Central memory CD8-positive, alpha-beta T cell (primary cell): ENCODE measurements around the gene STK26.
A peak's percentile ranks its signal among the peaks of the same experiment; 100 is the strongest.
"Not testable (repeated sequence)": the region's sequence is repeated elsewhere in the genome, so short reads cannot be mapped to it uniquely, and the experiment has no call there.

Experiments
- ATAC-seq: fragments of 150-1000 bp; cut with Tn5 transposase; replicated peaks from 2 replicates; pipeline ENCODE4 v1.10.0; 2022; ENCODE audit warnings: mild to moderate bottlenecking, moderate FRiP score, moderate number of reproducible peaks; ENCODE audit not compliant: poor library complexity, severe bottlenecking; ENCODE audit errors: extremely low read depth
- DNase-seq, 2 donors: peaks; one replicate each; pipeline ENCODE4 v3.0.0; 2021; ENCODE audit warnings: low spot score in 2 of 2
- H3K27ac Mint-ChIP-seq: one replicate; pipeline ENCODE4 v1.8.0; 2022; ENCODE audit warnings: low read depth, mild to moderate bottlenecking, moderate library complexity, mixed read lengths
- H3K27me3 Mint-ChIP-seq: one replicate; pipeline ENCODE4 v1.8.0; 2022; ENCODE audit warnings: mixed read lengths
- H3K36me3 Mint-ChIP-seq: one replicate; pipeline ENCODE4 v1.8.0; 2022; ENCODE audit warnings: mild to moderate bottlenecking, moderate library complexity, mixed read lengths; ENCODE audit not compliant: insufficient read depth
- H3K4me1 Mint-ChIP-seq: one replicate; pipeline ENCODE4 v1.8.0; 2022; ENCODE audit warnings: mixed read lengths
- H3K4me3 Mint-ChIP-seq: one replicate; pipeline ENCODE4 v1.8.0; 2022; ENCODE audit warnings: mild to moderate bottlenecking, moderate library complexity, mixed read lengths
- H3K9me3 Mint-ChIP-seq: one replicate; pipeline ENCODE4 v1.8.0; 2022; ENCODE audit warnings: mixed read lengths

STK26 gene

DNA sequence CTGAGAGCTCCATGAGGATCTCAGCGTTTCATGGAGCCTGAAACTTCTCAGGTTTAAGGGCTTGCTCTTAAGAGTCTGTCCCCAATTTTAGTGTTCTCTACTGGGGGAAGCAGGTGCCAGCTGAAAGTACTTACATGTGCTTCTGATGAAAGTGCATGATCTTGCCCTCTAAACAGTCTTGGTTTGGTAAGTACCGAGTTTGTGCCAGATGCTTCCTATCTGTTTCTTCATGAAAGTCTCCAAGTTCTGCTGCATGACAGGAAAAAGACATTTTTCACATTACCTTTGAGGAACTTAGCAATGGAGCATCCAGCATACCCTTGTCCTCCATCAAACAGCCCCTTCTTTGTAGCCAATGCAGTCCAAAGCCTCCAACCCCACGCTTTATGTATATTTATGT lies 62.7 kb downstream of the STK26 start:
- Mint-ChIP-seq H3K27me3 (no peaks in the 10 kb centered on the region), H3K27ac (no peak overlapping the region), H3K4me3 (no peak overlapping the region), H3K9me3 (no peaks in the 10 kb centered on the region), H3K4me1 (peaks cover 2% of the 10 kb centered on the region), H3K36me3 (no peaks in the 10 kb centered on the region)
- DNase-seq (no peak), ATAC-seq (no peak)

DNA sequence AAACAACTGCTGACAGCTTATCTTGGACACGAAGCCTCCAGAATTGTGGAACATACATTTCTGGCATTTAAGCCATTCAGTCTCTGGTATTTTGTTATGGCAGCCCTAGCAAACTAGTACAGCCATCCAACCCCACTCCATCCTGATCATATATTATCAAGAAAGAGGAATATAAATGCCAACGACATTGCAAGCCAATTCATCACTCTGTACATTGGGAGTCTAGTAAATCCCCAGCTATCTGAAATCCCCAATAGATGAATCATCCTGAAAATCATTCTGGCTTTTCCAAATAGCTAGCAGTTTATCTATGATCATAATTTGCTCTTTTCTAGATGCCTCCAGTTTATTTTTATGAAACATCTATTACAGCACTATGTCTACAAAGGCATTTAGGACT lies 63.6 kb downstream of the STK26 start:
- Mint-ChIP-seq H3K27me3 (no peaks in the 10 kb centered on the region), H3K9me3 (no peaks in the 10 kb centered on the region), H3K4me1 (peaks cover 6% of the 10 kb centered on the region), H3K27ac (no peak overlapping the region), H3K4me3 (no peak overlapping the region), H3K36me3 (no peaks in the 10 kb centered on the region)
- no peak for ATAC-seq
- no peak for DNase-seq

GRCh38 chrX:132088864-132089263 lies 65.8 kb downstream of the STK26 start:
- peaks cover 10% of the 10 kb centered on the region for H3K4me1 Mint-ChIP-seq
- H3K36me3 Mint-ChIP-seq, result no peaks in the 10 kb centered on the region
- DNase-seq, result no peak
- no peaks in the 10 kb centered on the region for H3K27me3 Mint-ChIP-seq
- no peaks in the 10 kb centered on the region for H3K9me3 Mint-ChIP-seq
- no peak overlapping the region for H3K4me3 Mint-ChIP-seq
- no peak for ATAC-seq
- no peak overlapping the region for H3K27ac Mint-ChIP-seq

- Mint-ChIP-seq H3K27me3 (no peaks in the 10 kb centered on the region), H3K4me3 (no peak overlapping the region), H3K4me1 (peaks cover 10% of the 10 kb centered on the region), H3K36me3 (no peaks in the 10 kb centered on the region), H3K9me3 (no peaks in the 10 kb centered on the region), H3K27ac (no peak overlapping the region)
- DNase-seq (no peak), ATAC-seq (no peak)
Observed at GRCh38 chrX:132090403-132091159, 67.5 kb downstream of the STK26 start.

DNA sequence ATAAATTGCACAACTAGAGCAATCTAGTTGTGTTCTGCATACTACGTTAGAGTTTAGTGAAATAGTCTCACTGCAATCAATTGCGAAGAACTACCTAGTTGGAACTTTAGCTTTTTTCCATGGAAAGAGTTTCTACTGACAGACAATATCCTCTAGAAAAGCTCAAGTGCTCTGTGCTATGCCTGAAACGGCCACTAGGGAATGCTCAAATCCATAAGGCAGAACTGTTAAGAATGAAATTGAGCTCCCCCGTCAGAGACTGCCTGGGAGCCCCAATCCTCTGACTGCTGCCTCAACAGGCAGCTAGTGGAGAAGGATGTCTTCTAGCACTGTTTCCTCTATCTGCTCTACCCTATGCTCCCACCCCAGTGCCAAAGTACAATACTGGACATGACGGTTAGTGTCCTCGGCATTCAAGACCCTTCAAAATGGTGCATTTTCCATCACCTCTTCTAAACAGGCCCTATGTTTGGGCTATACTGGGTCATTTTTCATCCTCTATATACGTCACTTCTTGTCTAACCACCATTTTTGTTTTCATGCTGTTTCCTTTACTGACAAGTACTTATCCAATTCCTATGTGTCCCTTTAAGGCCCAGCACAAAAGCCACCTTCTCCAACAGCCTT lies 69.5 kb downstream of the STK26 start:
- H3K4me1 Mint-ChIP-seq, result peaks cover 10% of the 10 kb centered on the region
- no peaks in the 10 kb centered on the region for H3K36me3 Mint-ChIP-seq
- ATAC-seq (peak; percentile 62), DNase-seq (peak; percentile 14 to 21)
- no peaks in the 10 kb centered on the region for H3K9me3 Mint-ChIP-seq
- no peak overlapping the region for H3K4me3 Mint-ChIP-seq
- no peak overlapping the region for H3K27ac Mint-ChIP-seq
- H3K27me3 Mint-ChIP-seq, result no peaks in the 10 kb centered on the region

GRCh38 chrX:132093239-132093860 lies 70.2 kb downstream of the STK26 start:
- no peak overlapping the region for H3K27ac Mint-ChIP-seq
- no peaks in the 10 kb centered on the region for H3K27me3 Mint-ChIP-seq
- DNase-seq, result no peak

GRCh38 chrX:132094164-132094563 lies 71.1 kb downstream of the STK26 start:
- Mint-ChIP-seq H3K4me1 (peaks cover 10% of the 10 kb centered on the region), H3K27ac (no peak overlapping the region), H3K36me3 (no peaks in the 10 kb centered on the region), H3K4me3 (no peak overlapping the region), H3K27me3 (no peaks in the 10 kb centered on the region), H3K9me3 (no peaks in the 10 kb centered on the region)
- ATAC-seq (no peak), DNase-seq (no peak)

More at GRCh38 chrX:132093239-132093860, 70.2 kb downstream of the STK26 start:
- Mint-ChIP-seq H3K4me3 (no peak overlapping the region), H3K9me3 (no peaks in the 10 kb centered on the region), H3K36me3 (no peaks in the 10 kb centered on the region), H3K4me1 (peaks cover 10% of the 10 kb centered on the region)
- ATAC-seq, result no peak

GRCh38 chrX:132098704-132099103 lies 75.6 kb downstream of the STK26 start:
- H3K4me1 Mint-ChIP-seq, H3K36me3 Mint-ChIP-seq, H3K9me3 Mint-ChIP-seq, H3K27me3 Mint-ChIP-seq, H3K4me3 Mint-ChIP-seq, ATAC-seq, DNase-seq, H3K27ac Mint-ChIP-seq: not testable (repeated sequence)

GRCh38 chrX:132101206-132101605 lies 78.1 kb downstream of the STK26 start:
- DNase-seq (no peak), ATAC-seq (no peak)
- Mint-ChIP-seq H3K9me3 (no peaks in the 10 kb centered on the region), H3K27me3 (no peaks in the 10 kb centered on the region), H3K36me3 (no peaks in the 10 kb centered on the region), H3K27ac (no peak overlapping the region), H3K4me1 (no peaks in the 10 kb centered on the region), H3K4me3 (no peak overlapping the region)

- H3K4me1 Mint-ChIP-seq, result no peaks in the 10 kb centered on the region
- ATAC-seq, result no peak
- no peaks in the 10 kb centered on the region for H3K9me3 Mint-ChIP-seq
- no peak overlapping the region for H3K4me3 Mint-ChIP-seq
- no peak for DNase-seq
- H3K27ac Mint-ChIP-seq, result no peak overlapping the region
- no peaks in the 10 kb centered on the region for H3K36me3 Mint-ChIP-seq
- no peaks in the 10 kb centered on the region for H3K27me3 Mint-ChIP-seq
Observed at GRCh38 chrX:132101799-132102198, 78.7 kb downstream of the STK26 start.

- no peaks in the 10 kb centered on the region for H3K9me3 Mint-ChIP-seq
- no peak overlapping the region for H3K4me3 Mint-ChIP-seq
- no peaks in the 10 kb centered on the region for H3K4me1 Mint-ChIP-seq
- H3K27me3 Mint-ChIP-seq, result no peaks in the 10 kb centered on the region
- H3K27ac Mint-ChIP-seq, result no peak overlapping the region
- DNase-seq, result no peak
- no peak for ATAC-seq
- no peaks in the 10 kb centered on the region for H3K36me3 Mint-ChIP-seq
Observed at GRCh38 chrX:132107291-132107690, 84.2 kb downstream of the STK26 start.

DNA sequence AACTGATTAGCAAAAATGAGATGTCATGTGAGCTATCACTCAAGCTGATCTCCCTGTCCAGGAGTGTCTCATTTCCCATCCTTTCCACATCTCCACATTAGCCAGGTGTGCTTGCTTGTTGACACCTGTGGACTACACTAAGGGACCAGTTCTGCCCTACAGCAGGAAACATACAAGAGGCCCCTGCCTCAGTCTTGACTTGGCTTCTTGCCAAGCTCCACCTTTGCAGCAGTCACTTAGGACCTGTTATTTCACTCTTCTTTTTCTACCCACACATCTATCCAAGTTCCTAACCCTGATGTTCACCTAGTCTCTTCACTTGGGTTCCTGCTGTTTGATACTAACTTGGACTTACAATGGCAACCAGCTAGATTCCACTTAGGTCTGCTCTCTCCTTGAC lies 91.5 kb downstream of the STK26 start:
- DNase-seq, result no peak
- Mint-ChIP-seq H3K9me3 (no peaks in the 10 kb centered on the region), H3K4me3 (no peak overlapping the region), H3K27me3 (no peaks in the 10 kb centered on the region), H3K27ac (no peak overlapping the region), H3K4me1 (no peaks in the 10 kb centered on the region), H3K36me3 (no peaks in the 10 kb centered on the region)
- ATAC-seq, result no peak

GRCh38 chrX:132115792-132116191 lies 92.7 kb downstream of the STK26 start:
- Mint-ChIP-seq H3K9me3 (no peaks in the 10 kb centered on the region), H3K4me1 (no peaks in the 10 kb centered on the region), H3K27me3 (no peaks in the 10 kb centered on the region), H3K36me3 (no peaks in the 10 kb centered on the region), H3K4me3 (no peak overlapping the region), H3K27ac (no peak overlapping the region)
- ATAC-seq (no peak), DNase-seq (no peak)
